Prostate gland (tissue), 2 donors: Measurements from ENCODE around the gene GALNT11. TPM values are rescaled to one million over a fixed set of nuclear protein-coding genes. Genes with fewer than 3 reads are reported as not detected.

ENCODE experiments used
- DNase-seq: peaks from one replicate; pipeline ENCODE4 v3.0.0-alpha.2; 2019; ENCODE audit warnings: low spot score
- H3K27ac ChIP-seq, 2 donors: fragments of 200-600 bp; sonication (generic); 2 replicates each; pipeline ENCODE4 v1.5.1; 2017 to 2019
- H3K27me3 ChIP-seq: fragments of 200-600 bp; sonication (generic); replicated peaks from 2 replicates; pipeline ENCODE4 v1.5.1; 2019; ENCODE audit not compliant: insufficient read depth
- H3K36me3 ChIP-seq, 2 donors: fragments of 200-600 bp; sonication (generic); 1 replicate in 1 of 2; 2 replicates in 1 of 2; pipeline versions ENCODE4 v1.5.1 to v1.8.1; 2017 to 2019
- H3K4me1 ChIP-seq: fragments of 200-600 bp; sonication (generic); replicated peaks from 2 replicates; pipeline ENCODE4 v1.5.1; 2019
- H3K4me3 ChIP-seq, 2 donors: fragments of 200-600 bp; sonication (generic); 2 replicates each; pipeline ENCODE4 v1.5.1; 2017 to 2019
- H3K9me3 ChIP-seq: fragments of 200-600 bp; sonication (generic); 2 replicates; pipeline ENCODE4 v1.5.1; 2017
- CTCF ChIP-seq, 4 experiments: fragments of 200-600 bp in 2 of 4; fragments of 450-650 bp in 2 of 4; sonication (generic) in 2 of 4; IDR thresholded peaks; 1 replicate in 3 of 4; 2 replicates in 1 of 4; pipeline ENCODE4 v1.5.1; 2016 to 2019; ENCODE audit warnings: antibody characterized with exemption in 4 of 4, mild to moderate bottlenecking in 2 of 4, moderate library complexity in 2 of 4
- POLR2A ChIP-seq: fragments of 450-650 bp; IDR thresholded peaks from one replicate; pipeline ENCODE4 v1.6.1; 2016; ENCODE audit warnings: antibody characterized with exemption, mild to moderate bottlenecking
- POLR2AphosphoS5 ChIP-seq: sonication (generic); formaldehyde crosslinking; IDR thresholded peaks from one replicate; pipeline ENCODE4 v1.6.1; 2017; ENCODE audit warnings: antibody characterized with exemption
- WGBS: methylation state at CpG from one replicate; pipeline ENCODE4 v1.1.5; 2018; 5-methylcytosine and 5-hydroxymethylcytosine counted together
- intact Hi-C: fragments of 100-400 bp; cut with DNase I; formaldehyde crosslinking; loops from one replicate; pipeline ENCODE4 v1.14.2; 2022
- total RNA-seq, 2 donors: library from RNA; depleted of rRNA; stranded (reverse); fragments of >200 nt; gene quantifications; one replicate each; pipeline ENCODE4 v1.1.0, GENCODE V29; 2016

Gene GALNT11
- total RNA-seq, 2 donors from 2014 or later = 50.3 to 76.2 TPM

DNA sequence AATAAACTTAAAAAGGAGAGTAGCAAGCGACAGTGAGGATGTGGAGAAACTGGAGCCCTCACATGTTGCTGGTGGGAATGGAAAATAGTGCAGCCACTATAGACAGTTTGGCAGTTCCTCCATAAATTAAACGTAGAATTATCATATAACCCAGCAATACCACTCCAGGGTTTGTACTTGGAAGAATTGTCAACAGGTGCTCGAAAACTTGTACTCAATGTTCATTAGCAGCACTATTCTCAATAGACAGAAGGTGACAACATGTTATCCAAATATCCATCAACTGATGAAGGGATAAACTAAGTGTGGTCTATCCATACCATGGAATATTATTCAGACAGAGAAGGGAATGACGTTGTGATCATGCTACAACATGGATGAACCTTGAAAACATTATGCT, 71.9 kb downstream of the GALNT11 start:
- no peak for DNase-seq
- Histone ChIP-seq H3K4me3 (no peak overlapping the region), H3K27me3 (no peaks in the 10 kb centered on the region), H3K36me3 (no peaks in the 10 kb centered on the region), H3K4me1 (no peaks in the 10 kb centered on the region), H3K9me3 (no peaks in the 10 kb centered on the region), H3K27ac (no peak overlapping the region)
- intact Hi-C loops = no loop called here
- TF ChIP-seq CTCF (IDR thresholded peaks at IDR 0.05) (no peak), POLR2AphosphoS5 (no peak), POLR2A (no peak)
- WGBS = 94% methylated on average over 4 of the region's 4 CpGs

DNA sequence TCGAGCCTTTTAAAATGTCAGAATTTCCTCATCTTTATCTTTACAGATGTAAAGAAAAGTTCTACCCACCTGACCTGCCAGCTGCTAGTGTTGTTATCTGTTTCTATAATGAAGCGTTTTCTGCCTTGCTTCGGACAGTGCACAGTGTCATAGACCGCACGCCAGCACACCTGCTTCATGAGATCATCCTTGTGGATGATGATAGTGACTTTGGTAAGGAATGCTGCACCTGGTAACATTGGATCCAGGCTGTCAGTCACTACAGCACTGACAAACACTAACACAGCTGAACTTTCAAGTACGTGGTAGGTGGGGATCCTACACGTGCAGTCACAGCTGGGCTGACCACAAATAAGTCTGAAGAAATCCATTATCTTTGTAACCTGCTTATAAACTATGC, 77.6 kb downstream of the GALNT11 start:
- Histone ChIP-seq H3K4me1 (no peaks in the 10 kb centered on the region), H3K36me3 (no peaks in the 10 kb centered on the region), H3K27ac (no peak overlapping the region), H3K4me3 (no peak overlapping the region), H3K27me3 (no peaks in the 10 kb centered on the region), H3K9me3 (no peaks in the 10 kb centered on the region)
- intact Hi-C loops = no loop called here
- TF ChIP-seq POLR2A = no peak
- no peak for TF ChIP-seq POLR2AphosphoS5
- TF ChIP-seq CTCF (IDR thresholded peaks at IDR 0.05) = no peak
- 90% methylated on average over 7 of the region's 7 CpGs for WGBS
- no peak for DNase-seq

DNA sequence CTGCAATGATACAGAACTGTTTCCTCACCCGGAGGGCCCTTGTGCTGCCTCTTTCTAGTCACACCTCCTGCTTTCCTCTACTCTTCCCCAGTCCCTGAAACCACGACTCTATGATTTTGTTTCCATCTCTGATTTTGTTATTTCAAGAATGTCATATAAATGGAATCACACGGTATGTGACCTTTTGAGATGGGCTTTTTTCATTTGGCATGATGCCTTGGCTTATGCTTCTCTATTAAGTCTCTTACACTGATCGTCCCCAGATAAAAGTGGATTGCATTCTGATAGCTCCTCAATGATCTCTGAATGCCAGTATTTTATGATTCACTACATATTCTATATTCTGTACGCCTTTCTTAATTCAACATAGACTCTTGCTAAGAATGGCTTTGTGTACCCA, 78.2 kb downstream of the GALNT11 start:
- H3K36me3 ChIP-seq = no peaks in the 10 kb centered on the region
- no peak overlapping the region for H3K4me3 ChIP-seq
- no peaks in the 10 kb centered on the region for H3K9me3 ChIP-seq
- intact Hi-C loops = no loop called here
- DNase-seq = no peak
- no peaks in the 10 kb centered on the region for H3K4me1 ChIP-seq
- no peaks in the 10 kb centered on the region for H3K27me3 ChIP-seq
- 57% methylated on average over 5 of the region's 5 CpGs for WGBS
- TF ChIP-seq CTCF (IDR thresholded peaks at IDR 0.05) (no peak), POLR2AphosphoS5 (no peak), POLR2A (no peak)
- no peak overlapping the region for H3K27ac ChIP-seq

GRCh38 chr7:152105205-152105604, 79.7 kb downstream of the GALNT11 start:
- intact Hi-C loops = no loop called here
- no peaks in the 10 kb centered on the region for H3K27me3 ChIP-seq
- H3K27ac ChIP-seq = no peak overlapping the region
- DNase-seq = no peak
- H3K36me3 ChIP-seq = no peaks in the 10 kb centered on the region
- H3K4me1 ChIP-seq = no peaks in the 10 kb centered on the region
- no peak overlapping the region for H3K4me3 ChIP-seq
- WGBS = 92% methylated on average over 11 of the region's 11 CpGs
- TF ChIP-seq CTCF (IDR thresholded peaks at IDR 0.05) (no peak), POLR2A (no peak), POLR2AphosphoS5 (no peak)
- H3K9me3 ChIP-seq = no peaks in the 10 kb centered on the region

- no peaks in the 10 kb centered on the region for H3K9me3 ChIP-seq
- H3K4me3 ChIP-seq = no peak overlapping the region
- no peak for DNase-seq
- H3K36me3 ChIP-seq = no peaks in the 10 kb centered on the region
- H3K27ac ChIP-seq = no peak overlapping the region
- H3K4me1 ChIP-seq = no peaks in the 10 kb centered on the region
- WGBS = 63% methylated on average over 4 of the region's 4 CpGs
- intact Hi-C loops = no loop called here
- no peak for TF ChIP-seq POLR2AphosphoS5
- TF ChIP-seq POLR2A = no peak
- no peak for TF ChIP-seq CTCF (IDR thresholded peaks at IDR 0.05)
- H3K27me3 ChIP-seq = no peaks in the 10 kb centered on the region
Measured at GRCh38 chr7:152106990-152107389, 81.5 kb downstream of the GALNT11 start.
